ENCODE data around the gene SLC13A4.

Gene SLC13A4

DNA sequence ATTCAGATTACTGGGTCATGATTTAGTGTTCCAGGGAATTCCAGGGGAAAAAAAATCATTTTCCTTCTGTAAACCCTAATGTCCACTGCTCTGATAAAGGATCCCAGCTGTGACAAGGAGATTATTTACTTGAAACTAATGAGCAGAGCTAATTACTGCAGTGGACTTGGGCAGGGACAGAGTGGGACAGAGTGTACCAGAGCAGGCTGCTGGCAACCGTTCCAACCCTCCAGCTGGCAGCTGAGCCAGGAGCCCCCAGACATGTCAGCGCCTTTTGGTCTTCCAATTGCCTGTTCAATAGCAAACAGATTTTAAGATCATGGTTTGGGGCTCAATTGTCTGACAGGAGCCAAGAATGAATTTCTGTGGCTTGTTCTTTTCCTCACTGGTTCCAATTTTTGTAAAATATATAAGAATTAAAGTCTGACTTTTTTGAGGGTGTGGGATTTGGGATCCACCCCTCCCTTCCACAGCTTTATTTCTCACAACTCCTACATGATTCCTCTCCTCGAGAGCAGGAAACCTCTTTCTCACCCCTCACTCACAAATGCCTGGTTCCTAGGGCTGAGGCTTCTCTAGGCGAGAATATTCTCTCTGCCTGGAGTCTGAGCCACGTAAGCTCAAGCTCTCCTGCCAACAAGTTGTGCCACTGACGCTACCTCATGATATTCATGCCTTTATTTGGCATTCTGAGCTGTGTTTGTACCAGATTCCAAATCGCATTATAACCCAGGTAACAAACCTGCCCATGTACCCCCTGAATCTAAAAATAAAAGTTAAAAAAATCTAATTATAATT, 41.2 kb upstream of the SLC13A4 start:
- no CpG with 5 or more reads among the region's 7 CpGs for WGBS (ENCODE audit: insufficient coverage, insufficient read length)
- Histone ChIP-seq H3K27ac (ENCODE audit: low read length) (no peak overlapping the region), H3K36me3 (ENCODE audit: control insufficient read depth, insufficient read depth, low read length) (no peaks in the 10 kb centered on the region)

DNA sequence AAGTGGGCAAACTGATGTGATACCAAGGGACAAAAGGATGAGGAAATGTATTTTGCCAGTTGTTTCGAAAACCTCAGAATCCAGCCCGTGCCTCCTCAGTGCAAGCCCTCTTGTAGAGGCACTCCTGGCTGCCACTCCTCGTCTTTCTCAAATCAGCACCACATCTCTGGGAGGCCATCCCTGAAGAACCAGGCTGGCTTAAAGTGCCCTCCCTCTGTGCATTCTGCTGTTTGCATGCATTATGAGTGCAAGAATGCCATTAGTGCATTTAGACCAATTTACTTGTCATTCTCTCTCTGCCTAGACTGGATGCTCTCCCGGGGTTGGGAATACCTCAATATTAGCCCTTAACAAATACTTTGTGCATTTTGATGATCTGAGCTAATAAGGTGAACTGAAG, 40.5 kb upstream of the SLC13A4 start:
- no peaks in the 10 kb centered on the region for H3K36me3 ChIP-seq (ENCODE audit: control insufficient read depth, insufficient read depth, low read length)
- no peaks in the 10 kb centered on the region for H3K9me3 ChIP-seq (ENCODE audit: control insufficient read depth, insufficient read depth, low read length)
- H3K27ac ChIP-seq (ENCODE audit: low read length) = no peak overlapping the region
- H3K27me3 ChIP-seq (ENCODE audit: control insufficient read depth, insufficient read depth, low read length) = no peaks in the 10 kb centered on the region
- WGBS (ENCODE audit: insufficient coverage, insufficient read length) = no CpG with 5 or more reads among the region's 4 CpGs
- DNase-seq (ENCODE audit: low read depth, low spot score) = no peak
- H3K4me3 ChIP-seq (ENCODE audit: low read length) = no peak overlapping the region
- no peaks in the 10 kb centered on the region for H3K4me1 ChIP-seq (ENCODE audit: control insufficient read depth, insufficient read depth, low read length)

More for the DNA sequence above, 41.2 kb upstream of the SLC13A4 start:
- Histone ChIP-seq H3K4me1 (ENCODE audit: control insufficient read depth, insufficient read depth, low read length) (no peaks in the 10 kb centered on the region), H3K4me3 (ENCODE audit: low read length) (no peak overlapping the region), H3K9me3 (ENCODE audit: control insufficient read depth, insufficient read depth, low read length) (no peaks in the 10 kb centered on the region), H3K27me3 (ENCODE audit: control insufficient read depth, insufficient read depth, low read length) (no peaks in the 10 kb centered on the region)
- no peak for DNase-seq (ENCODE audit: low read depth, low spot score)

DNA sequence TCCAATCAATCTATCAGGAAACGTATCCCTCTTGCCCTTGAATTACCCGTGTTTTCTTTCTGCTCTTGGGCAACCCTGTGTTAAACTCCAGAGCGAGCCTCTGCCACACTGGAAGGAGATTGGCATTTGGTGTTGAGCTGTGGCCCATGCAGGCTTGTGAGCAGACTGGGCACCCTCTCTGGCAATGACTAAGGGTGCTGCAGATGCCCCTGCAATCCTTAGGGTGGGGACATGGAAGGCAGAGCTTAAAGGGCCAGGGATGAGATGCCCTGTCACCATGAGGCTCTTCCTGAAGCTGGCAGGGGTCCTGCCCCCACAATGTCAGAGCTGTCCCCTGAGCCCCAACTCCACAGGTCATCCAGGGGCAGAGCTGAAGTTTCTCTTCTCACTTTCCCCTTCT, 40.1 kb upstream of the SLC13A4 start:
- H3K27me3 ChIP-seq (ENCODE audit: control insufficient read depth, insufficient read depth, low read length) = no peaks in the 10 kb centered on the region
- H3K9me3 ChIP-seq (ENCODE audit: control insufficient read depth, insufficient read depth, low read length) = no peaks in the 10 kb centered on the region
- H3K4me3 ChIP-seq (ENCODE audit: low read length) = no peak overlapping the region
- H3K27ac ChIP-seq (ENCODE audit: low read length) = no peak overlapping the region
- DNase-seq (ENCODE audit: low read depth, low spot score) = no peak
- 100% methylated on average over 1 of the region's 3 CpGs for WGBS (ENCODE audit: insufficient coverage, insufficient read length)
- H3K4me1 ChIP-seq (ENCODE audit: control insufficient read depth, insufficient read depth, low read length) = no peaks in the 10 kb centered on the region
- no peaks in the 10 kb centered on the region for H3K36me3 ChIP-seq (ENCODE audit: control insufficient read depth, insufficient read depth, low read length)

DNA sequence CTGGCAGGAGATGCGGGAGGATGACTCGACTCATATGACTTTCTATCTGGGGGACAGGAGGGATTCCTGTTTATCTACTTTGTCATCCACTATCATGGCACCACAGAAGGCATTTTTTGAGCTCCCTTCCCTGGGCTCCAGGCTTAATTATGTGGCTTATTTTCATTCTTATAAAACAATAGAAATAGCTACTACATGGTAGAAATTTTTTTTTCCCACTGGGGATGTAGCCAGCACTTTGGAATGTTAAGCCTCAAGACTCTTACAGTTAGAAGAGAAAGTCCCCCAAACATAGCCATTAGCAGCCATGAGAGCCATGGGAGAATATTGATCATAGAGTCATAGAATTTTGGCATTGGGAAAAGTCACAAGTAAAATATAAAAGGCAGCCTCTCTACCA, 35.3 kb upstream of the SLC13A4 start:
- Histone ChIP-seq H3K36me3 (ENCODE audit: control insufficient read depth, insufficient read depth, low read length) (no peaks in the 10 kb centered on the region), H3K27me3 (ENCODE audit: control insufficient read depth, insufficient read depth, low read length) (no peaks in the 10 kb centered on the region), H3K27ac (ENCODE audit: low read length) (no peak overlapping the region), H3K4me3 (ENCODE audit: low read length) (no peak overlapping the region), H3K4me1 (ENCODE audit: control insufficient read depth, insufficient read depth, low read length) (0 out of 2 replicates have a peak, but pooled peaks cover 3% of the 10 kb centered on the region), H3K9me3 (ENCODE audit: control insufficient read depth, insufficient read depth, low read length) (no peaks in the 10 kb centered on the region)
- no peak for DNase-seq (ENCODE audit: low read depth, low spot score)
- no CpG with 5 or more reads among the region's 2 CpGs for WGBS (ENCODE audit: insufficient coverage, insufficient read length)

DNA sequence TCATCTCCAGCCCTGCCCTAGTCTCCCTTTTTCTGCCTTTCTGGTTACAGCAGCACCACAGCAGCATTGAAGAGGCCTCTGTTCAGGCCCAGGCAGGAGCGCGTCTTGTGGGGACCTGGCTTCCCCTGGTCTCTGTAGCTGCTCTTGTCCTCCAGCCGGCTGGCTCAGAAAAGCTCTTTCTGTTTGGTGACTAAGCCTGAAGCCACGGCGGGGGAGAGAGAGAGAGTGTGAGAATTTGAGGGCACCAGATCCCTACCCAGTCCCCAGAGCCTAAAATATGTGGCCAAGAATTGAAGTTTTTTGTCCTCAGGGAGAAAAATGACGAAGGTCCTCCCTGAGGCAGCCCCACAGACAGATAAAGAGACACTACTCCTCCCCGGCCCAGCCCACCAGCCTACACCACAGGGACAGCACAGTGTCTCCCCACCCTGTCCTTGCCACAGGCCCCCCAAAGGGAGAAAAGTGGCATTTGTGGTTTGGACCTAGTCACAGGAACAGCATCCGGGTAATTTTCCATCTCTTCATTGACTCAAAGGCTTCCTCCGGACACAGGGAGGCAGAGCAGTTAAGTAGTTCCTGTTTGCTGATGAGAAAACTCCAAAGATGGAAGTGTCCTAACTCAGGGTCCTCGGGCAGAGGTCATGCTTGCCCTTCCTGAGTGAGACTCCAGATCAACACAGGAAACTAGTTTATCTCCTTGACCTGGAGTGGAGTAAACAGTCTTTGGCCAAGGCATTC, 33.9 kb upstream of the SLC13A4 start:
- H3K27ac ChIP-seq (ENCODE audit: low read length) = no peak overlapping the region
- no CpG with 5 or more reads among the region's 10 CpGs for WGBS (ENCODE audit: insufficient coverage, insufficient read length)
- DNase-seq (ENCODE audit: low read depth, low spot score) = no peak
- H3K9me3 ChIP-seq (ENCODE audit: control insufficient read depth, insufficient read depth, low read length) = no peaks in the 10 kb centered on the region
- no peak overlapping the region for H3K4me3 ChIP-seq (ENCODE audit: low read length)
- H3K4me1 ChIP-seq (ENCODE audit: control insufficient read depth, insufficient read depth, low read length) = peaks cover 6% of the 10 kb centered on the region
- no peaks in the 10 kb centered on the region for H3K27me3 ChIP-seq (ENCODE audit: control insufficient read depth, insufficient read depth, low read length)
- no peaks in the 10 kb centered on the region for H3K36me3 ChIP-seq (ENCODE audit: control insufficient read depth, insufficient read depth, low read length)

DNA sequence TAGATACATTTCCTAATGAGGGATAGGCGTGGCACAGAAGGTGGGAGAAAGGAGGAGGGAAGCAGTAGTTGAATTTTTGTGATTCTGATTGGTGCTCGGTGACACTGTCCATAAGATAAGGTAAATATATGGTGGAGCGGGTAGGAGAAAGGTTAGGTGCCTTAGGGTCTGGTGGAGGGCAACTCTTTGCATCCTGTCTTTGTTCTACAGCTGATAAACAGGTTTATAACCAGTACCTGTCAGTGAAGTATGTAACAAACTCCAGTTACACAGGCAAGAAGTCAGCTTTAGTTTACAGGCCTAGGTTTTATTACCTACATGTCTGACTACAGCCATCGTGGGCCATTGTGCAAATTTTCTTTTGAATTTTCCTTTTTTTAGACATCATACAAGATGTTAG, 31.5 kb upstream of the SLC13A4 start:
- no peaks in the 10 kb centered on the region for H3K9me3 ChIP-seq (ENCODE audit: control insufficient read depth, insufficient read depth, low read length)
- no peak for DNase-seq (ENCODE audit: low read depth, low spot score)
- no peak overlapping the region for H3K4me3 ChIP-seq (ENCODE audit: low read length)
- no peaks in the 10 kb centered on the region for H3K36me3 ChIP-seq (ENCODE audit: control insufficient read depth, insufficient read depth, low read length)
- no peak overlapping the region for H3K27ac ChIP-seq (ENCODE audit: low read length)
- 100% methylated on average over 2 of the region's 4 CpGs for WGBS (ENCODE audit: insufficient coverage, insufficient read length)
- H3K4me1 ChIP-seq (ENCODE audit: control insufficient read depth, insufficient read depth, low read length) = peaks cover 6% of the 10 kb centered on the region
- H3K27me3 ChIP-seq (ENCODE audit: control insufficient read depth, insufficient read depth, low read length) = no peaks in the 10 kb centered on the region

DNA sequence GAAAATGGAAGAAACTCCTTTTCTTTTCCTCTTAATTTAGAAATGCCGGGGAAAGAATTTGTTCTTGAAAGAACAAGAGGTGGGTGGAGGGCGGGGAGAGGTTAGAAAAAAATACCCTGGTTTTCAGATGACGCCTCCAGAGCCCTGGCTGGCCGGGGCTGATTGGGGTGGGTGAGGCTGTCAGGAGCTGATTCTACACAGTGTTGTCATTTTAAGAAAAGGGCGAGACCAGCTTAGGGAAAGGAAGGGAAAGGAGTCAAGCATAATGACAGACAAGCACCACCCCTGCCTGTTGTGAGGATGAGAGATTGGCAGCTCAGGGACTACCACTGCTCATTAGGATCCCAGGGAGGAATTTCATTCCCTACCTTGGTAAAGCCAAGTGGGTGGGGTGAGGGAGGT, 30.5 kb upstream of the SLC13A4 start:
- whole genome bisulfite sequencing (ENCODE audit: insufficient coverage, insufficient read length) = no CpG with 5 or more reads among the region's 5 CpGs
- no peaks in the 10 kb centered on the region for H3K27me3 ChIP-seq (ENCODE audit: control insufficient read depth, insufficient read depth, low read length)
- H3K36me3 ChIP-seq (ENCODE audit: control insufficient read depth, insufficient read depth, low read length) = no peaks in the 10 kb centered on the region
- no peaks in the 10 kb centered on the region for H3K9me3 ChIP-seq (ENCODE audit: control insufficient read depth, insufficient read depth, low read length)
- H3K4me3 ChIP-seq (ENCODE audit: low read length) = no peak overlapping the region
- H3K27ac ChIP-seq (ENCODE audit: low read length) = no peak overlapping the region
- peaks cover 7% of the 10 kb centered on the region for H3K4me1 ChIP-seq (ENCODE audit: control insufficient read depth, insufficient read depth, low read length)
- no peak for DNase-seq (ENCODE audit: low read depth, low spot score)

DNA sequence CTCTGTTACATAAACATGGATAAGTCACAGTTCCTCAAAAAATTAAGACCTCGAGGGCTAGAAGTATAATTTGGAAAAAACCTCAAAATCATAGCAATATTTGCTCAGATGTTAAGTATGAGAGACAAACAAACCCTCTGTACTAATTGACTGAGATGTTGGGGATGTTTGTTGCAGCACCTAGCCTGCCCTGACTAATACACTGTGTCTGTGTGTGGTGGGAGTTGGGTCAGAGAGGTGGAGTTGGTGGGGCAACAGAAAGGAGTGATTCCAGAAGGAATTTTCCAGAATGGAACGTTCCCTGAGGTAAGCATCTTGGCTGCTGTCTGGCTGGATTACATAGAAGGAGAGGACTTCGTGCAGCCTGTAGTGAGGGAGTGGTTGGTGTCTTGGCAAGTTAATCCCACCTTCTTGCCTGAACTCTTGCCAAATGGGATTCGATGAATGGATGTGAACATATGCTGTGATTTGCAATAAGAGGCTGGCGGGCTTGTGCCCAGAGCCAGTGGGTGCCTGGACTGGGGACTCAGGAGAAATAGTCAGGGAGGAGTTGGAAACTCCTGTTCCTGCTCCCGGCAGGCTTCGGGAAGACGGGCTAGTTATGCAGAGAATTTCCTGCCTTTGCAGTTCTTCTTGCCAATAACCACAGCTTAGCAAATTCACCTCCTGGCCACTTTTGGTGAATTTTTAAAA, 29.9 kb upstream of the SLC13A4 start:
- no peaks in the 10 kb centered on the region for H3K27me3 ChIP-seq (ENCODE audit: control insufficient read depth, insufficient read depth, low read length)
- DNase-seq (ENCODE audit: low read depth, low spot score) = no peak
- H3K36me3 ChIP-seq (ENCODE audit: control insufficient read depth, insufficient read depth, low read length) = no peaks in the 10 kb centered on the region
- no peaks in the 10 kb centered on the region for H3K9me3 ChIP-seq (ENCODE audit: control insufficient read depth, insufficient read depth, low read length)
- H3K4me1 ChIP-seq (ENCODE audit: control insufficient read depth, insufficient read depth, low read length) = peaks cover 7% of the 10 kb centered on the region
- no CpG with 5 or more reads among the region's 8 CpGs for WGBS (ENCODE audit: insufficient coverage, insufficient read length)
- H3K27ac ChIP-seq (ENCODE audit: low read length) = no peak overlapping the region
- H3K4me3 ChIP-seq (ENCODE audit: low read length) = no peak overlapping the region

DNA sequence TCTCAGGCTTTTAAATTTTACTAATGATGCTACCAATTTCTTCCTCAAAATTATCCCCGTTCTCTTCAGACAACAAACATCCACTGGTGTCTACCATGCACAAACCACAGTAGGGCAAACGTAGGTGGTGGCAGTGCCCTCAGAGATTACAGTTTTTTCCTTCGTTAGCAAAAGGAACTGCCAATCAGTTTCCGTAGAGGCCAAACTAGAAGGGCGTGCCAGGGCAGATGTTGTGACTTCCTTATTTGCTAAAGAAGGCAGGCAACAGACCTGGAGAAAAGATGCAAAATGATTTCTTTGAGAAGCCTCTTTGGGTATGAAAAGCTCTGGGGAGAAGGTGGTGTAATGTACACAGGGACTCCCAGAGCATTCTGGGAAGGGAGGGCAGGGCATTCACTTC, 28.2 kb upstream of the SLC13A4 start:
- peaks cover 7% of the 10 kb centered on the region for H3K4me1 ChIP-seq (ENCODE audit: control insufficient read depth, insufficient read depth, low read length)
- no peak for DNase-seq (ENCODE audit: low read depth, low spot score)
- H3K27ac ChIP-seq (ENCODE audit: low read length) = no peak overlapping the region
- whole genome bisulfite sequencing (ENCODE audit: insufficient coverage, insufficient read length) = no CpG with 5 or more reads among the region's 5 CpGs
- H3K9me3 ChIP-seq (ENCODE audit: control insufficient read depth, insufficient read depth, low read length) = no peaks in the 10 kb centered on the region
- H3K4me3 ChIP-seq (ENCODE audit: low read length) = no peak overlapping the region
- no peaks in the 10 kb centered on the region for H3K27me3 ChIP-seq (ENCODE audit: control insufficient read depth, insufficient read depth, low read length)
- H3K36me3 ChIP-seq (ENCODE audit: control insufficient read depth, insufficient read depth, low read length) = no peaks in the 10 kb centered on the region

DNA sequence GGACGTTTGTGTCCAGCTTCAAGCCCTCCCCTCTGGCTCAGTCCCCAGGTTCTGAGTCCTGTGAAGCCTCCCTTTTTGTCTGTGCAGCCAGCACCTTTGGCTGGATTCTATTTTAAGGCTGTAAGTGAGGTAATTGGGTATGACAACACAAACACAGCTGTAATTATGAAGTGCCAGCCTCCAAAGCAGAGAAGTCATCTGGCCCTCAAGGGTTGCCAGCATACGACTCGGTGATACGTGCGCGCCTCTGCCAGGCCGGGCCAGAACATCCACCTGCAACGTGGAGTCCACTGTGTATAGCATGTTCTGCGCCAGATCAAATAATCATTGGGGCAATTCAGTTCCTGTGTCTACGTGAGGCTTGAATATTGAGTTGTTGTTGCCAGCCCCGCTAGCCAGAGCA, 27.4 kb upstream of the SLC13A4 start:
- H3K4me3 ChIP-seq (ENCODE audit: low read length) = no peak overlapping the region

More for the DNA sequence above, 27.4 kb upstream of the SLC13A4 start:
- DNase-seq (ENCODE audit: low read depth, low spot score) = no peak
- Histone ChIP-seq H3K9me3 (ENCODE audit: control insufficient read depth, insufficient read depth, low read length) (no peaks in the 10 kb centered on the region), H3K27me3 (ENCODE audit: control insufficient read depth, insufficient read depth, low read length) (no peaks in the 10 kb centered on the region), H3K27ac (ENCODE audit: low read length) (no peak overlapping the region), H3K36me3 (ENCODE audit: control insufficient read depth, insufficient read depth, low read length) (no peaks in the 10 kb centered on the region), H3K4me1 (ENCODE audit: control insufficient read depth, insufficient read depth, low read length) (peaks cover 7% of the 10 kb centered on the region)
- WGBS (ENCODE audit: insufficient coverage, insufficient read length) = no CpG with 5 or more reads among the region's 11 CpGs

All from iPS DF 6.9 (cell line).